AG04450 (cell line): ENCODE results near the gene TES. TPM values are rescaled to one million over a fixed set of nuclear protein-coding genes. Genes with fewer than 3 reads are reported as not detected.

ENCODE experiments used
- CTCF ChIA-PET: fragments of 300-600, 350-600 bp; formaldehyde crosslinking; extraction: SDS; loops from one replicate; lab custom pipeline; 2022; ENCODE audit warnings: antibody characterized with exemption, inconsistent platforms; lab: Charles Lee
- POLR2A ChIA-PET: fragments of 350-600 bp; formaldehyde crosslinking; extraction: SDS; loops from one replicate; lab custom pipeline; 2021; ENCODE audit warnings: antibody characterized with exemption, inconsistent platforms; lab: Yijun Ruan, JAX
- DNase-seq: peaks from one replicate; pipeline ENCODE4 v3.0.0-alpha.2; 2011; ENCODE audit warnings: low read depth, low spot score
- H3K27ac ChIP-seq: one replicate; pipeline ENCODE4 v1.5.1; 2012; ENCODE audit warnings: low read depth, low read length, control low read depth
- H3K27me3 ChIP-seq: one replicate; pipeline ENCODE4 v1.6.0; 2012; ENCODE audit warnings: low read length; ENCODE audit not compliant: control insufficient read depth, insufficient read depth
- H3K4me3 ChIP-seq: 2 replicates; pipeline ENCODE4 v1.5.1; 2011; ENCODE audit warnings: mild to moderate bottlenecking, low read depth, low read length, control low read depth
- H3K9me3 ChIP-seq: 2 replicates; pipeline ENCODE4 v1.5.1; 2012; ENCODE audit warnings: low read length; ENCODE audit not compliant: control insufficient read depth, insufficient read depth
- CTCF ChIP-seq: IDR thresholded peaks from 2 replicates; pipeline ENCODE4 v1.5.1; 2011; ENCODE audit warnings: low read depth, low read length, control low read depth, inconsistent platforms
- polyA plus RNA-seq: library from polyadenylated mRNA; depleted of rRNA; stranded (reverse); fragments of >200 nt; gene quantifications from 2 replicates; pipeline ENCODE4 v1.2.3, GENCODE V29; 2011

Gene TES
- polyA plus RNA-seq, 1 experiment: 152 TPM

- no peaks in the 10 kb centered on the region for H3K9me3 ChIP-seq
- ChIA-PET CTCF (interaction anchor here (0.6 to 9.6 kb wide), 22 partner anchors 8 to 550 kb away, joined by 3 to 132 read pairs (median 10); partner anchors contain the start of gene CAV1), POLR2A (interaction anchor here (0.7 to 1.8 kb wide), 4 partner anchors 12 to 329 kb away, joined by 3 to 12 read pairs (median 10); no protein-coding TSS in a partner anchor)
- H3K27me3 ChIP-seq: no peaks in the 10 kb centered on the region
- no peak for DNase-seq
- no peak overlapping the region for H3K27ac ChIP-seq
- no peak for TF ChIP-seq CTCF
- no peak overlapping the region for H3K4me3 ChIP-seq
These were observed 49.6 kb downstream of the TES start for GRCh38 chr7:116259871-116260440.

- no peaks in the 10 kb centered on the region for H3K9me3 ChIP-seq
These were observed 51.6 kb downstream of the TES start for GRCh38 chr7:116261904-116262303.

GRCh38 chr7:116265881-116266280 is 55.5 kb downstream of the TES start:
- no peak for DNase-seq
- no peak overlapping the region for H3K27ac ChIP-seq
- POLR2A ChIA-PET: no interaction called here

More at GRCh38 chr7:116261904-116262303, 51.6 kb downstream of the TES start:
- ChIA-PET POLR2A (no interaction called here), CTCF (no interaction called here)
- Histone ChIP-seq H3K27me3 (no peaks in the 10 kb centered on the region), H3K4me3 (no peak overlapping the region), H3K27ac (no peak overlapping the region)
- DNase-seq: no peak
- no peak for TF ChIP-seq CTCF

GRCh38 chr7:116269466-116269865 is 59.1 kb downstream of the TES start:
- ChIA-PET POLR2A (no interaction called here), CTCF (no interaction called here)
- TF ChIP-seq CTCF: no peak
- Histone ChIP-seq H3K27me3 (no peaks in the 10 kb centered on the region), H3K9me3 (no peaks in the 10 kb centered on the region), H3K27ac (no peak overlapping the region), H3K4me3 (no peak overlapping the region)
- no peak for DNase-seq

More at GRCh38 chr7:116265881-116266280, 55.5 kb downstream of the TES start:
- H3K27me3 ChIP-seq: no peaks in the 10 kb centered on the region
- CTCF ChIA-PET: interaction anchor here (0.6 to 3.1 kb wide), 3 partner anchors 322 to 326 kb away, joined by 3 to 12 read pairs (median 3); no protein-coding TSS in a partner anchor
- H3K9me3 ChIP-seq: no peaks in the 10 kb centered on the region
- no peak for TF ChIP-seq CTCF
- H3K4me3 ChIP-seq: no peak overlapping the region
